Natural killer cell treated with Interleukin-12 subunit alpha and Interleukin-12 subunit beta and Interleukin-15 and Interleukin-18, amount 100 ng/mL, for 72 hours (primary cell): Measurements from ENCODE around the gene LCNL1. TPM values are rescaled to one million over a fixed set of nuclear protein-coding genes. Genes with fewer than 3 reads are reported as not detected.
"Not testable (repeated sequence)": the region's sequence is repeated elsewhere in the genome, so short reads cannot be mapped to it uniquely, and the experiment has no call there.

ENCODE experiments used
- ATAC-seq, 2 donors: fragments of 150-1000 bp; cut with Tn5 transposase in 1 of 2; sonication (Bioruptor Pico), chemical (Tn5 transposase) in 1 of 2; 2 replicates each; pipeline ENCODE4 v1.10.0; 2021
- DNase-seq: peaks from one replicate; pipeline ENCODE4 v3.0.0; 2022; ENCODE audit warnings: low spot score
- H3K27ac Mint-ChIP-seq, 2 donors: 1 replicate in 1 of 2; 2 replicates in 1 of 2; pipeline ENCODE4 v1.8.0; 2022; ENCODE audit warnings: mixed read lengths in 2 of 2, mild to moderate bottlenecking in 1 of 2, moderate library complexity in 1 of 2
- H3K27me3 Mint-ChIP-seq, 2 donors: 1 replicate in 1 of 2; 2 replicates in 1 of 2; pipeline ENCODE4 v1.8.0; 2022; ENCODE audit warnings: mixed read lengths in 2 of 2
- H3K36me3 Mint-ChIP-seq: one replicate; pipeline ENCODE4 v1.8.0; 2022; ENCODE audit warnings: mixed read lengths
- H3K4me1 Mint-ChIP-seq, 2 donors: 1 replicate in 1 of 2; 2 replicates in 1 of 2; pipeline ENCODE4 v1.8.0; 2022; ENCODE audit warnings: low read depth in 2 of 2, mixed read lengths in 2 of 2, mild to moderate bottlenecking in 1 of 2
- H3K4me3 Mint-ChIP-seq: one replicate; pipeline ENCODE4 v1.8.0; 2022; ENCODE audit warnings: mixed read lengths
- H3K9me3 Mint-ChIP-seq: 2 replicates; pipeline ENCODE4 v1.8.0; 2022; ENCODE audit warnings: mixed read lengths
- total RNA-seq, 2 donors: library from RNA; stranded (reverse); gene quantifications; one replicate each; pipeline ENCODE4 v1.2.3, GENCODE V29; 2022

The LCNL1 gene
- total RNA-seq, 2 donors from 2014 or later: 0.21 TPM; not detected in 1

DNA sequence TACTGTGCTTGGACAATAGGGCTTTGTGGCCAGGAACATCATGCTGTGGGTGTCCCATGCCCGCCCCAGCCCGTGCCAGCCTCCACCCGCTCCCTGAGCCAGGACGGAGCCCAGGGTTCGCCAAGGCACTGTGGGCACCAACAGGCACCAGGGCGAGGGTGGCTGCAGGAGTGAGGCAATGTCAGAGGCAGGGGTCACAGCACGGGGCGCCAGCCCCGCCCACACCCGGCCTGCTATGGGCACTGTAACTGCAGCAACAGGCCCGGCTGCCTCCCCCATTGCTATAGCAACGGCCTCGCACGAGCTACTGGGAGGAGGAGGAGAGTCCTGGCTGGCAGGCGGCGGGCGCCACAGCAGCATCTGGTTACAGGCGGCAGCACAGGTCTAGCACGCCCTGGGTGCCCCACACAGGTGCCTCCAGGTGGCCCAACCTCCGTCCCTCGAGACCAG, 42.7 kb downstream of the LCNL1 start:
- no peak for ATAC-seq
- Mint-ChIP-seq H3K36me3 (no peaks in the 10 kb centered on the region), H3K4me1 (peaks cover 12 to 26% of the 10 kb centered on the region in 2 donors), H3K9me3 (no peaks in the 10 kb centered on the region), H3K27ac (no peak overlapping the region), H3K27me3 (no peaks in the 10 kb centered on the region), H3K4me3 (no peak overlapping the region)
- DNase-seq: no peak

DNA sequence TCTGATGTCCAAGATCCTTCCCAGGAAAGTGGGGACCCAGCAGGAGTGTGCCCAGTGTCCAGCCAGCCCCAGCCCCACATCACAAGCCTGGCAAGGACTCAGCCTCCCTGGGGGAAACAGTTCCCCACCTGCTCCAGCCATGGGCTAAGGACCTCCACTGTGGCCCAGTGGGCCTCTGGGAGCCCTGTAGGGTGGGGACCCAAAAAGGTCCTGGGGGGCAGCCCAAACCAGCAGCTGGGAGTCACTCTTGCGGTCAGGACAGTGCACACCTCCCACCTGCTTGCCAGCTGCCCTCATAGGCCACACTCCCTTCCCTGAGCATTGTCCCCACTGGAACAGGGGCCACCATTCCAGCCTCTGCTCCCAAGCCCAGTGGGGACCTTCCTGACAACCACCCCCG, 43.6 kb downstream of the LCNL1 start:
- Mint-ChIP-seq H3K36me3 (no peaks in the 10 kb centered on the region), H3K4me1 (peaks cover 17 to 29% of the 10 kb centered on the region in 2 donors), H3K4me3 (peak overlapping the region; percentile 27), H3K27me3 (no peaks in the 10 kb centered on the region), H3K9me3 (no peaks in the 10 kb centered on the region), H3K27ac (no peak overlapping the region)
- DNase-seq: no peak
- no peak for ATAC-seq

DNA sequence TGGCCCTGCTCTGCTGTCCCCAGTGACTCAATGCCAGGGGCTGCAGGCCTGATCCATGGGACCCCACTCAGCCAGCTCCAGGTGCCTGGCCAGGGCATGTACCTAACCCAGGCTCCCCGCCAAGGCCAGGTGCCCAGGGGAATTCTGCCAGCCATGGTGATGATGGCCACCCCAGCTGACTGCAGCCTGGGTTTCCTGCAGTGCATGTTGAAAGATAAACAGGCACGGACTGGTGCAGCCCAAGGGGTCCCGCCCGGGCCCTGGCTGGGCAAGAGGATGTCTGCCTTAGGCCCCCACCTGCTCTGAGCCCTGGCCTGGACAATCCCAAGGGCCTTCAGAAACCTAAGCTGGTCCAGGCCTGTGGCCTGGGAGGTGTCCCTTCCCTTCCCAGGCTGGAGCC, 44.0 kb downstream of the LCNL1 start:
- DNase-seq: no peak
- peak overlapping the region in 1 of 2 donors; percentile 31 for H3K27ac Mint-ChIP-seq

DNA sequence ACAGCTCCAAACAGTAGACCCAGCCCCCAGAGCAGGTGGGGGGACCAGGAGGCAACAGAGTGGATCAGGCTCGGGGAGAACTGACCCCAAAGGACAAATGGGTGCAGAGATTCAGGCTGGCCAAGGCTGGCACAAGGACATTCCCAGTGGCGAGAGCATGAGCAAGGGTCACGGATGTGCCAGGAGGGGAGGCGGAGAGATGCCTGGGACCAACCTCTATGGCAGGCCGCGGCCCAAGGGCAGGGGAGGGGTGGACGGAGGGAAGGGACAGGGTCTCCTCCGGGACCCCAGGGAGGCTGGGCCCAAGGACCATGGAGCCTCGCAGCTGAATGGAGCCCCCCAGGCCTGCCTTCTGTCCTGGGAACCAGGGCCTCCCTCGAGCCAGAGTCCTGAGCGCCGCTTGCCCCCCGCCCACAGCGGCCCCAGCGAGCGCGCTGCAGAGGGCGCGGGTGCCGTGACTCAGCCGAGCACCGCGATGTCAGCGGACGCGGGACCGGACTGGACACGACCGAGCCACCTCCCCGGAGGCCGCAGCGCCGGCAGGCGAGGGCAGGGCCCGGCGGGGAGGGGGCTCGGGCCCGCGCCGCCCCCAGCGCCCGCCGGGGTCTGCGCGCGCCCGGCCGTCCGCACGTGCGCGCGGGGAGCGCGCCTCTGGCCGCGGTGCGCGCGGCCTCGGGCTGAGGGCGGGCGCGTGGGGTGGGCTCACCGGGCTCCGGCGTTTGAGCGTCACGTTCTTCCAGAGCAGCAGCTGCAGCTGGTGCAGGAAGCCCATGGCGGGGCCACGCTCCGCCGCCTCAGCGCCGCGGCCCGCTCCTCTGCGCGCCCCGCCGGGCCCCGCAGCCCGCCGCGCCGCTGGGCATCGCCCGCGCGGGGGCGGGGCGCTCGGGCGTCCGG, 44.8 kb downstream of the LCNL1 start, which contains the start of gene ABCA2:
TSS of gene ABCA2 (minus strand) at position 869 of the 894 bp plus-strand sequence. CDS start at position 772, 97 bp downstream.
- H3K9me3 Mint-ChIP-seq: no peaks in the 10 kb centered on the region
- no peak for ATAC-seq
- no peaks in the 10 kb centered on the region for H3K36me3 Mint-ChIP-seq
- H3K27ac Mint-ChIP-seq: peak within 1 kb of the TSS; percentile 91 to 94
- H3K27me3 Mint-ChIP-seq: no peaks in the 10 kb centered on the region
- DNase-seq: no peak
- peaks cover 26 to 31% of the 10 kb centered on the region in 2 donors for H3K4me1 Mint-ChIP-seq
- H3K4me3 Mint-ChIP-seq: peak within 1 kb of the TSS; percentile 87

More for the DNA sequence above, 44.0 kb downstream of the LCNL1 start:
- H3K4me3 Mint-ChIP-seq: peak overlapping the region; percentile 87
- H3K36me3 Mint-ChIP-seq: no peaks in the 10 kb centered on the region
- no peaks in the 10 kb centered on the region for H3K9me3 Mint-ChIP-seq
- ATAC-seq: no peak
- no peaks in the 10 kb centered on the region for H3K27me3 Mint-ChIP-seq
- peaks cover 19 to 30% of the 10 kb centered on the region in 2 donors for H3K4me1 Mint-ChIP-seq

DNA sequence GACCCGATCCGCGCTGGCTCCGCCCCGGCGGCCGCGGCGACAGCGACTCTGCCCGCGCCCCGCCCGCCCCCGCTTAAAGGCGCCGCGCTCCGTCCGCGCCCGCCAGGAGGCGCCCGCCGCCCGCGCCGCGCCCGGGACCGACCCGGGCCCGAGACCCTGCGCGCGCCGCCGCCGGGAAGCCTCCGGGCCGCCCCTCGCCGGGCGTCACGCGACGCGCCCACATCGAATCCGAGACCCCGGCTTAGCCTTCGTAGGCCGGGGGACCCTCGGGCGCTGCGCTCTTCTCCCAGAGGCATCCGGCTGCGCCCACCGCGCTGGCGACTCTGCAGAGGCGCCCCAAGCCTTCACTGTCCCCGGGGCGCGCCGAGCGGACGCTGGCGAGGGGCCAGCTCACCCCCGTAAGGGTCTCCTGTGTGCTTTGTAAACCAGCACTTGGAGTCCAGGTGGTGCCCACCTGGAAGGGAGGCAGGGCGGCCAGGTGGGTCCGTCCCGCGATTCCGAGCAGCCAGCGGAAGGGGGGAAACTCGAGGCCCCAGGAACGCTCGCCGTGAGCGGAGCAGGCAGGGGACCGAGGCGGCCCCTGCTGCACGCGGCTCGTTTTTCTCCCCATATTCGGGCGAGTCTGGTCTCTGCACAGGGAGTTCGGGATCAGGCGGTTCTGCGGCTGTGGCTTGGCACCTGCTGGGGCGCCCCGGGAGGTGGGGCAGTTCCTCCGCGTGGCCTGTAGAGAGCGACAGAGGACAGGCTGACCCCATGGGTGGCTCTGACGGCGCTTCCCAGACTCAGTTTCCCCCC, 45.7 kb downstream of the LCNL1 start:
- peak; percentile 72 to 78 for ATAC-seq
- no peaks in the 10 kb centered on the region for H3K36me3 Mint-ChIP-seq
- peak; percentile 79 for DNase-seq
- H3K9me3 Mint-ChIP-seq: no peaks in the 10 kb centered on the region
- H3K4me1 Mint-ChIP-seq: peaks cover 32 to 35% of the 10 kb centered on the region in 2 donors
- no peaks in the 10 kb centered on the region for H3K27me3 Mint-ChIP-seq
- H3K27ac Mint-ChIP-seq: peak overlapping the region in 1 of 2 donors; percentile 91
- peak overlapping the region; percentile 87 for H3K4me3 Mint-ChIP-seq

DNA sequence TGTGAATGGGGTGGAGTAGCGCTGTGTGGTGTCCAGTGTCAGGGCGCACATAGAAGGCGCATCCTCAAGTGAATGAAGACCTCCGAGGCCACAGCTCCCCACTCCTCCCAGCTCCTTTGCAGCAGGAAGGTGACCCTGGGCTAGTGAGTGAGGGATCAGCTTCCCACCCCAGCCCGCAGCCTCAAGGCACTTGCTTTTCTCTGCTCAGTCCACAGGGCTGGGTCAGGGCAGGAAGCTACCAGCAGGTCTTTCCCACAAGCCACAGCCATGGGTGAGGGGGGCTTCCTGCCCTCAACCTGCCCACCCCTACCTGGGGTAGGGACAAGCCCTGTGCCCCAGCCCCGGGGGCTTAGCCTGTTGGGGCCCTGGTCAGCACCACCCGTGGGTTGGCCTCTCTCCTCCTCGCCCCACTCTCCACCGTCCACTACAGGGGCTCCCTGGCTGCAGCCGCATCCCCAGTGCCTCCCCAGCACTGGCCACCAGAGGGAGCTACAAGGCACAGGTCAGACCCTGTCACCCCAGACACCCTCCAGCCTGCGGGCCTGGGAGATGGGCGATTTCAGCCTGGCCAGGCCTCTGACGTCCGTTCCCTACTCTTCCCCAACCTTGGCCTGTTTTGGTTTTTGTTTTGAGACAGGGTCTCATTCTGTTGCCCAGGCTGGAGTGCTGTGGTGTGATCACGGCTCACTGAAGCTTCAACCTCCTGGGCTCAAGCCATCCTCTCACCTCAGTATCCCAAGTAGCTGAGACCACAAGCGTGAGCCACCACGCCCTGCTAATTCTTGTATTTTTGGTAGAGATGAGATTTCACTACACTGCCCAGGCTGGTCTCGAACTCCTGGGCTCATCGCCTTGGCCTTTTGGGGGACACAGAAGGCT, 46.5 kb downstream of the LCNL1 start:
- peak overlapping the region; percentile 87 for H3K4me3 Mint-ChIP-seq
- H3K27me3 Mint-ChIP-seq: no peaks in the 10 kb centered on the region
- ATAC-seq (peak; percentile 58 to 75), DNase-seq (peak; percentile 89)
- peak overlapping the region; percentile 91 to 94 for H3K27ac Mint-ChIP-seq
- no peaks in the 10 kb centered on the region for H3K9me3 Mint-ChIP-seq
- no peaks in the 10 kb centered on the region for H3K36me3 Mint-ChIP-seq
- peaks cover 32 to 40% of the 10 kb centered on the region in 2 donors for H3K4me1 Mint-ChIP-seq

DNA sequence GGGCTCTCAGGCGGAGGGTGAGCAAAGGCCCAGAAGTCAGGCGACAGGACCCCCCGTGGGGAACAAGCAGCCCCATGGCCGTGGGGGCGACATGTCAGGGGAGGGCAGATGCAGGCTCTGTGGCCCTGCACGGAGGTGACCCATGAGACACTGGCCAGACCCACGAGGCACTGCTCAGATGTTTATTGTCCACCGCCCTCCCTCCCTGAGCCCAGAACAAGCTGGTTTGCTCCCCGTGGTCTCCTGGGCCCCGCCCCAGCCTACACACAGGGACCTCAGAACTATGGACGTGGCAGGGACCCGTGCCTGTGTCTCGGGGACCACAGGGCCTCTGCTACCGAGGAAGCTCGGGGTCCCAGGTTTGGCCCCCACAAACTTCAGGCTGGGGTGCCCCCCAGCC, 47.2 kb downstream of the LCNL1 start:
- Mint-ChIP-seq H3K4me1 (peaks cover 39 to 47% of the 10 kb centered on the region in 2 donors), H3K4me3 (peak overlapping the region; percentile 87), H3K27me3 (no peaks in the 10 kb centered on the region), H3K36me3 (no peaks in the 10 kb centered on the region), H3K9me3 (no peaks in the 10 kb centered on the region), H3K27ac (peak overlapping the region; percentile 91 to 94)
- DNase-seq (no peak), ATAC-seq (no peak)

DNA sequence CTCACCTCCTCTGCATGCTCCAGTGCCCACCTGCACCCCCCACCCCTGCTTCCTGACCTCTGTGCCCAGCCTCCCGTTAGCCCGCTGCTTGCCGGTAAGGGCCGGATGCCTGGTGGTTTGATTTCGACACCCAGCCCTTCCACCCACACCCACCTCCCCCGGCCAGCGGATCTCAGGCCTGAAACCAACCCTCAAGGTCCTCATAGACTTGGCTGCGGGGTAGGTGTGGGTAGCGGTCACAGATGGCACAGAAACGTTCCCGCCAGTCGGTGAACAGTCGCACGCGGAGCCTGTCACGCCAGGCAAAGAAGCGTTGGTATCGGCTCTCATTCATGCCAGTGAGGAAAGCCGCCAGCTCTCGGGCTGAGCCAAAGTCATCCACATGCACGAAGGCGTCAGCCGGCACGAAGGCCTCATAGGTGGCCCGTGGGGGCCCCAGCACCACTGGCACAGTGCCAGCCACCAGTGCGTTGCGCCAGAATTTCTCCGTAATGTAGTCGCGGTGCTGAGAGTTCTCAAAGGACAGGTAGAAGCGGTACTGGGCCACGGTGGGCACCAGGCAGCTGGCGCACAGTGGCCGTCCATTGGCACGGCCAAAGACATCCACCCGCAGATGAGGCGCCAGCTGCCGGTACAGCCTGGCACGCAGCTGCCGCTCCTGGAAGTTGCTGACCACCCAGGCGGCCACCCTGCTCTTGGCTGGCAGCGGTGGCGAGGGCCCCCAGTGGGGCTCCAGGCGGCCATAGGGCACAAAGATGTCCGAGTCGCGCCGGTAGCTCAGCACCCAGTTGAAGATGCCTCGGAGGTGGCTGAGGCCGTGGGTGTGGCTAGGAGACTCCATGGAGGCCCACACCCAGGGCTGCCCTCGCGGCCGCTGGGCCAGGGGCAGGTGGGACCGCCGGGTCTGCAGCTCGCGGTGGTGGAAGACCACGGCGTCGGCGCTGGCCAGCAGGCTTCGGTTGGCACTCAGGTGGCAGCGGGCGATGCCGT, 48.0 kb downstream of the LCNL1 start:
- H3K36me3 Mint-ChIP-seq: no peaks in the 10 kb centered on the region
- H3K9me3 Mint-ChIP-seq: no peaks in the 10 kb centered on the region
- H3K4me3 Mint-ChIP-seq: peak overlapping the region; percentile 85
- H3K4me1 Mint-ChIP-seq: peaks cover 43 to 52% of the 10 kb centered on the region in 2 donors
- ATAC-seq (peak; percentile 47 to 62), DNase-seq (peak; percentile 93)
- H3K27me3 Mint-ChIP-seq: no peaks in the 10 kb centered on the region
- peak overlapping the region; percentile 91 to 94 for H3K27ac Mint-ChIP-seq

DNA sequence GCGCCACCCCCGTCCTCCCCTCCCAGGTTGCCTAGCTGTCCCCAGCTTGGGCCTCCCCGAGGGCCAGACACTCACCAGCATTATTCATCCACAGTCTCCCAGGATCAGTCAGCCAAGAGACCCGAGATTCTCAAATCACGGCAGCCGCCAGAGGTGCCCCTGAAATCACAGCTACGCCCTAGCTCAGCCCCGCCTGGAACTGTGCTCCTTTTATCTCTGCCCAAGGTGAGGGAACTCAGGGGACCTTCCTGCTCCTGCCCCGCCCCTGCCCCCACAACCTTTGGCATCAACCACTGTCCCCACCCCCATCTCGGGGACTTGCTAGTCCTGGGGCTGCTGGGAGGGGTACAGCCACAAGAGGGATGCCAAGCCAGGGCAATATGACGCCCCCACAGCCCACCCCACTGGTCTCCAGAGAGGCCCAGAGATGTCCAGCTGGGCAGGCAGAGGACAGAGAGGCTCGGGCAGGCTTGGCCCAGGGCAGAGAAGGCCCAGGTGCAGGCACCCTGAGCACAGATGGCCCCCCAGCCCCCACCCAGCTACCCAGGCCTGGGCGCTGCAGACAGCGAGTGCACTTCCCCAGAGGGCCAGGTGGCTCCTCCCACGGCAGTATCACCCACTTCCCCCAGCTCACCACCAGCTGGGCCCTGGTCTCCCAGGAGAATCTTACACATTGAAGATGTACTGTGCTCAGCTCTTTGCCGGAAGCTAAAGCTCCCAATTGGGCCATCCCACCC, 49.3 kb downstream of the LCNL1 start, which contains the start of gene FUT7:
TSS of gene FUT7 (minus strand) at position 185 of the 737 bp plus-strand sequence. CDS start at position 88, 97 bp downstream.
- peak within 1 kb of the TSS; percentile 91 to 94 for H3K27ac Mint-ChIP-seq
- peak within 1 kb of the TSS; percentile 85 for H3K4me3 Mint-ChIP-seq
- no peaks in the 10 kb centered on the region for H3K27me3 Mint-ChIP-seq
- peaks cover 42 to 52% of the 10 kb centered on the region in 2 donors for H3K4me1 Mint-ChIP-seq
- no peak for ATAC-seq
- H3K9me3 Mint-ChIP-seq: no peaks in the 10 kb centered on the region
- DNase-seq: no peak
- H3K36me3 Mint-ChIP-seq: no peaks in the 10 kb centered on the region

DNA sequence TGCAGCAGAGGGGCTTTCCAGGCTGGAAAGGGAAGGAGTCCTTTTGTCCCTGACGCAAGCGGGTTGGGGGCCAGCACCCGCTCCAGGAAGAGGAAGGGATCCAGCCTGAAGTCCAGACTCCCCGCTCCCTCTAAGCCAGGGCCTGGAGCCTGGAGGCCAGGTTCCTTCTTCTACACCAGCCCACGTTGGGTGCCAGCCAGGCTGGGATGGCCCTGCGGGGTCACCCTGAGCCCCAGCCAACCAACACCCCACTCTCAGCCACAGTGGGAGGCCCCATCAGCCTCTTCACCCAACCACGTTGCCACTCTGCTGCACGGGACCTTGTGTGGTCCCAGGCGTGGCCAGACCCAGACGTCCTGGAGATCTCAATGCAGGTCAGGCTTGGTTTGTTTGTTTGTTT, 50.1 kb downstream of the LCNL1 start:
- DNase-seq (no peak), ATAC-seq (no peak)
- Mint-ChIP-seq H3K4me1 (peaks cover 39 to 52% of the 10 kb centered on the region in 2 donors), H3K36me3 (no peaks in the 10 kb centered on the region), H3K4me3 (peak overlapping the region; percentile 82), H3K27ac (peak overlapping the region; percentile 91), H3K9me3 (no peaks in the 10 kb centered on the region), H3K27me3 (no peaks in the 10 kb centered on the region)

DNA sequence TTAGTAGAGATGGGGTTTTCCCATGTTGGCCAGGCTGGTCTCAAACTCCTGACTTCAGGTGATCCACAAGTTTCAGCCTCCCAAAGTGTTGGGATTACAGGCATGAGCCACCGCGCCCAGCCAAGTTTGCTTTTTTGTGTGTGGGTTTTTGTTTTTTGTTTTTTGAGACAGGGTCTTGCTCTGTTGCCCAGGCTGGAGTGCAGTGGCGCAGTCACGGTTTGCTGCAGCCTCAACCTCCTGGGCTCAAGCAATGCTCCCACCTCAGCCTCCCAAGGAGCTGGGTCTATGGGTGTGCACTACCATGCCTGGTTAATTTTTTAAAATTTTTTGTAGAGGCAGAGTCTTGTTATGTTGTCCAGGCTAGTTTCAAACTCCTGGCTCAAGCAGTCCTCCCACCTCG, 50.7 kb downstream of the LCNL1 start:
- Mint-ChIP-seq H3K4me1 (peaks cover 39 to 52% of the 10 kb centered on the region in 2 donors), H3K27ac (peak overlapping the region; percentile 91), H3K4me3 (peak overlapping the region; percentile 82)
- not testable (repeated sequence) for H3K36me3 Mint-ChIP-seq, H3K9me3 Mint-ChIP-seq, DNase-seq, ATAC-seq, H3K27me3 Mint-ChIP-seq
